Ishikawa (cell line): ENCODE data around the gene TGDS.

ENCODE experiments used
- CEBPB ChIP-seq: IDR thresholded peaks from 2 replicates; pipeline ENCODE4 v1.6.1; 2012
- CREB1 ChIP-seq: IDR thresholded peaks from 2 replicates; pipeline ENCODE4 v1.6.1; 2012; ENCODE audit warnings: low read depth
- MAX ChIP-seq: IDR thresholded peaks from 2 replicates; pipeline ENCODE4 v1.6.1; 2012
- REST ChIP-seq: IDR thresholded peaks from 2 replicates; pipeline ENCODE4 v1.6.1; 2012; ENCODE audit warnings: low read depth, mild to moderate bottlenecking
- USF1 ChIP-seq: IDR thresholded peaks from 2 replicates; pipeline ENCODE4 v1.6.1; 2012

- no peak for TF ChIP-seq CREB1
- TF ChIP-seq USF1 = no peak
- no peak for TF ChIP-seq REST
- no peak for TF ChIP-seq MAX
- TF ChIP-seq CEBPB = no peak
Measured at GRCh38 chr13:94524407-94524806, 71.5 kb downstream of the TGDS start.
